WTC11 (cell line): ENCODE data around the gene UGT1A4. TPM values are rescaled to one million over a fixed set of nuclear protein-coding genes. Genes with fewer than 3 reads are reported as not detected.

Experiments used
- ATAC-seq: fragments of 200-7000 bp; cut with Tn5 transposase; 2 replicates; pipeline ENCODE4 v1.10.0; 2021; ENCODE audit warnings: mild to moderate bottlenecking, moderate library complexity
- CTCF ChIA-PET: fragments of 300-600 bp; sonication (Branson Sonifier 250); formaldehyde crosslinking; loops from one replicate; lab custom pipeline; 2021; ENCODE audit warnings: antibody characterized with exemption; lab: Charles Lee
- POLR2A ChIA-PET: fragments of 350-600 bp; sonication (Branson Sonifier 250); formaldehyde crosslinking; loops from one replicate; lab custom pipeline; 2021; ENCODE audit warnings: antibody characterized with exemption; lab: Charles Lee
- DNase-seq: peaks from one replicate; pipeline ENCODE4 v3.0.0; 2021; ENCODE audit warnings: low spot score
- H3K27ac Mint-ChIP-seq: 2 replicates; pipeline ENCODE4 v1.8.0; 2021; ENCODE audit warnings: mixed read lengths
- H3K27me3 Mint-ChIP-seq: 2 replicates; pipeline ENCODE4 v1.8.0; 2021; ENCODE audit warnings: low read depth, mild to moderate bottlenecking, moderate library complexity, mixed read lengths
- H3K36me3 Mint-ChIP-seq: 2 replicates; pipeline ENCODE4 v1.8.0; 2021; ENCODE audit warnings: mixed read lengths
- H3K4me1 Mint-ChIP-seq: 2 replicates; pipeline ENCODE4 v1.8.0; 2022; ENCODE audit warnings: mixed read lengths
- H3K4me3 Mint-ChIP-seq: 2 replicates; pipeline ENCODE4 v1.8.0; 2021; ENCODE audit warnings: mild to moderate bottlenecking, moderate library complexity, mixed read lengths
- H3K9me3 Mint-ChIP-seq: 2 replicates; pipeline ENCODE4 v1.8.0; 2021; ENCODE audit warnings: mixed read lengths
- CREM ChIP-seq: sonication (generic); formaldehyde crosslinking; IDR thresholded peaks from 2 replicates; pipeline ENCODE4 v1.8.1; 2022; ENCODE audit warnings: mild to moderate bottlenecking, missing genetic modification reagents, moderate library complexity
- GABPB1 ChIP-seq: sonication (generic); formaldehyde crosslinking; IDR thresholded peaks from 2 replicates; pipeline ENCODE4 v1.8.1; 2023; ENCODE audit warnings: mild to moderate bottlenecking, missing genetic modification reagents
- KAT7 ChIP-seq: sonication (generic); formaldehyde crosslinking; IDR thresholded peaks from 2 replicates; pipeline ENCODE4 v1.8.1; 2023; ENCODE audit warnings: missing genetic modification reagents, mild to moderate bottlenecking, borderline replicate concordance
- MYBL2 ChIP-seq: sonication (generic); formaldehyde crosslinking; IDR thresholded peaks from 2 replicates; pipeline ENCODE4 v1.8.1; 2023; ENCODE audit warnings: mild to moderate bottlenecking, moderate library complexity, missing genetic modification reagents
- NFE2L1 ChIP-seq: sonication (generic); formaldehyde crosslinking; IDR thresholded peaks from 2 replicates; pipeline ENCODE4 v1.8.1; 2023; ENCODE audit warnings: missing genetic modification reagents
- PRRX2 ChIP-seq: fragments of 250-450 bp; sonication (Bioruptor Pico); IDR thresholded peaks from 2 replicates; pipeline ENCODE4 v1.8.0; 2021; ENCODE audit warnings: mild to moderate bottlenecking
- RELA ChIP-seq: sonication (generic); formaldehyde crosslinking; IDR thresholded peaks from 2 replicates; pipeline ENCODE4 v1.8.1; 2022; ENCODE audit warnings: missing genetic modification reagents, mild to moderate bottlenecking, borderline replicate concordance
- SOX15 ChIP-seq: fragments of 250-450 bp; sonication (Bioruptor Pico); IDR thresholded peaks from 2 replicates; pipeline ENCODE4 v1.9.0; 2021; ENCODE audit warnings: mild to moderate bottlenecking
- SP1 ChIP-seq: sonication (generic); formaldehyde crosslinking; conservative IDR thresholded peaks from 2 replicates; pipeline ENCODE4 v1.8.1; 2022; ENCODE audit warnings: missing genetic modification reagents
- TCF7 ChIP-seq: sonication (generic); formaldehyde crosslinking; IDR thresholded peaks from 2 replicates; pipeline ENCODE4 v1.8.0; 2022; ENCODE audit warnings: mild to moderate bottlenecking, low read depth, missing genetic modification reagents, moderate library complexity
- TP53 ChIP-seq: sonication (generic); formaldehyde crosslinking; IDR thresholded peaks from 2 replicates; pipeline ENCODE4 v1.8.1; 2023; ENCODE audit warnings: mild to moderate bottlenecking, missing genetic modification reagents
- ZNF121 ChIP-seq: sonication (generic); formaldehyde crosslinking; IDR thresholded peaks from 2 replicates; pipeline ENCODE4 v1.8.0; 2023; ENCODE audit warnings: missing genetic modification reagents
- ZNF416 ChIP-seq: fragments of 250-450 bp; sonication (Bioruptor Pico); IDR thresholded peaks from 2 replicates; pipeline ENCODE4 v1.9.0; 2021; ENCODE audit warnings: mild to moderate bottlenecking, inconsistent platforms
- total RNA-seq: library from RNA; stranded (reverse); gene quantifications from 3 replicates; pipeline ENCODE4 v1.2.3, GENCODE V29; 2021
- TF ChIP-seq, protein P1 (sequence below): fragments of 250-450 bp; sonication (Bioruptor Pico); IDR thresholded peaks from 2 replicates; pipeline ENCODE4 v1.9.0; 2021; ENCODE audit warnings: mild to moderate bottlenecking
- TF ChIP-seq, protein P2 (sequence below): sonication (generic); formaldehyde crosslinking; IDR thresholded peaks from 2 replicates; pipeline ENCODE4 v1.8.1; 2022; ENCODE audit warnings: low read depth, missing genetic modification reagents, borderline replicate concordance
- TF ChIP-seq, protein P3 (sequence below): sonication (generic); formaldehyde crosslinking; IDR thresholded peaks from 2 replicates; pipeline ENCODE4 v1.8.1; 2022; ENCODE audit warnings: mild to moderate bottlenecking, moderate library complexity, missing genetic modification reagents
- TF ChIP-seq, protein P4 (sequence below): sonication (generic); formaldehyde crosslinking; IDR thresholded peaks from 2 replicates; pipeline ENCODE4 v1.8.1; 2022; ENCODE audit warnings: low read depth, mild to moderate bottlenecking, moderate library complexity, missing genetic modification reagents, borderline replicate concordance
- TF ChIP-seq, protein P5 (sequence below): sonication (generic); formaldehyde crosslinking; IDR thresholded peaks from 2 replicates; pipeline ENCODE4 v1.8.0; 2022; ENCODE audit warnings: missing genetic modification reagents
- TF ChIP-seq, protein P6 (sequence below): sonication (generic); formaldehyde crosslinking; conservative IDR thresholded peaks from 2 replicates; pipeline ENCODE4 v1.8.1; 2022; ENCODE audit warnings: mild to moderate bottlenecking, missing genetic modification reagents
- TF ChIP-seq, protein P7 (sequence below): sonication (generic); formaldehyde crosslinking; IDR thresholded peaks from 2 replicates; pipeline ENCODE4 v1.8.1; 2023; ENCODE audit warnings: mild to moderate bottlenecking, missing genetic modification reagents
- TF ChIP-seq, protein P8 (sequence below): sonication (generic); formaldehyde crosslinking; IDR thresholded peaks from 2 replicates; pipeline ENCODE4 v1.8.1; 2022; ENCODE audit warnings: missing genetic modification reagents, borderline replicate concordance
- TF ChIP-seq, protein P9 (sequence below): sonication (generic); formaldehyde crosslinking; IDR thresholded peaks from 2 replicates; pipeline ENCODE4 v1.8.1; 2022; ENCODE audit warnings: mild to moderate bottlenecking, missing genetic modification reagents, moderate library complexity, borderline replicate concordance

UGT1A4 gene
- total RNA-seq, 1 experiment from 2014 or later, result 0.22 TPM

DNA sequence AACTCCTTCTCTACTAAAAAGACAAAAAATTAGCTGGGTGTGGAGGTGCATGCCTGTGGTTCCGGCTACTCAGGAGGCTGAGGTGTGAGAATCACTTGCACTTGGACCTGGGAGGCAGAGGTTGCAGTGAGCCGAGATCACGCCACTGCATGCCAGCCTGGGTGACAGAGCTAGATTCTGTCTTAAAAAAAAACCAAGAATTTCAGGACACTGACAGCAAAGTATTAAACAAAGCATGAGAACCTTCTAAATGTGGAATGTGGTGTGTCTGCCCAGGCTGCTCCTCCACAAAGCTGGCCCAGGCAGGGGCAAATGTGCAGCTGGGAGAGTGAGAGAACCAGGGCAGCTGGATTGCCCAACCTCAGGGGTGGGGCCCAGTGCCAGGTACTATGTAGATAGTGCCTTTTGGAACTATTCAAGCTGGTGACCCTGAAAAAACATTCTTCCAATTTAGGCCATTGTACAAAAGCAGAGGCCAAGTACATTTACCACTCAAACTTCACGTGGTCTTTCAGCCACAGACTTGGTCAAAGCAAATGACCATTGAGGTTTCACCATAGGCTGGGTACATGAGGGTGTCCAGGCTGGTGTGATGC is 12.5 kb upstream of the UGT1A4 start (continued):
- no peak for TF ChIP-seq KAT7 (CRISPR knock-in tag)
- no peak for TF ChIP-seq SOX15 (CRISPR knock-in tag)
- TF ChIP-seq, all 79 proteins: peak for 0

DNA sequence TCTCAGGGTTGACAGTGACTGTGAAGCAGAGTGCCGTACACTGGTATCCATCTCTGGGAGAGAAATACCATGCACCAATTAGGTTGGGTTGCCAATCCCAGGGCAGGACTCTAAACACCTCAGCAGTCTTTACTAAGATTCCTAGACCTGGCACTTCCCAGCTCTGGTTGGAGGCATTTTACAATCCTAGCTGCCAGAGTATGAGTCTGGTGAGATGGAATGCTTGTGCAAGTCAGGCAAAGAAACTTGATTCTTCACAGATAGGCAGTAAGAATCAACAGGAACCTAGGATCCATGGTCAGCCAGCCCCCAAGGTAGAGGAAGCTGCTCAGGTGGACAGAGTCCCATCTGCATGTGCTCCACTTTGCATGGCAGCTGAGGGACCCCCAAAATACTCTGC is 11.8 kb upstream of the UGT1A4 start:
- TF ChIP-seq CREM (CRISPR knock-in tag) (no peak), PRRX2 (CRISPR knock-in tag) (no peak), RELA (CRISPR knock-in tag) (no peak), ZNF416 (CRISPR knock-in tag) (no peak), TCF7 (CRISPR knock-in tag) (no peak), SP1 (CRISPR knock-in tag) (no peak), GABPB1 (CRISPR knock-in tag) (no peak), MYBL2 (CRISPR knock-in tag) (no peak), TP53 (CRISPR knock-in tag) (no peak), NFE2L1 (CRISPR knock-in tag) (no peak), ZNF121 (CRISPR knock-in tag) (no peak)
- TF ChIP-seq, protein P1, sequence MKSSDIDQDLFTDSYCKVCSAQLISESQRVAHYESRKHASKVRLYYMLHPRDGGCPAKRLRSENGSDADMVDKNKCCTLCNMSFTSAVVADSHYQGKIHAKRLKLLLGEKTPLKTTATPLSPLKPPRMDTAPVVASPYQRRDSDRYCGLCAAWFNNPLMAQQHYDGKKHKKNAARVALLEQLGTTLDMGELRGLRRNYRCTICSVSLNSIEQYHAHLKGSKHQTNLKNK (CRISPR knock-in tag), result no peak
- TF ChIP-seq, protein P2, sequence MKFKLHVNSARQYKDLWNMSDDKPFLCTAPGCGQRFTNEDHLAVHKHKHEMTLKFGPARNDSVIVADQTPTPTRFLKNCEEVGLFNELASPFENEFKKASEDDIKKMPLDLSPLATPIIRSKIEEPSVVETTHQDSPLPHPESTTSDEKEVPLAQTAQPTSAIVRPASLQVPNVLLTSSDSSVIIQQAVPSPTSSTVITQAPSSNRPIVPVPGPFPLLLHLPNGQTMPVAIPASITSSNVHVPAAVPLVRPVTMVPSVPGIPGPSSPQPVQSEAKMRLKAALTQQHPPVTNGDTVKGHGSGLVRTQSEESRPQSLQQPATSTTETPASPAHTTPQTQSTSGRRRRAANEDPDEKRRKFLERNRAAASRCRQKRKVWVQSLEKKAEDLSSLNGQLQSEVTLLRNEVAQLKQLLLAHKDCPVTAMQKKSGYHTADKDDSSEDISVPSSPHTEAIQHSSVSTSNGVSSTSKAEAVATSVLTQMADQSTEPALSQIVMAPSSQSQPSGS (CRISPR knock-in tag), result no peak
- TF ChIP-seq, protein P3, sequence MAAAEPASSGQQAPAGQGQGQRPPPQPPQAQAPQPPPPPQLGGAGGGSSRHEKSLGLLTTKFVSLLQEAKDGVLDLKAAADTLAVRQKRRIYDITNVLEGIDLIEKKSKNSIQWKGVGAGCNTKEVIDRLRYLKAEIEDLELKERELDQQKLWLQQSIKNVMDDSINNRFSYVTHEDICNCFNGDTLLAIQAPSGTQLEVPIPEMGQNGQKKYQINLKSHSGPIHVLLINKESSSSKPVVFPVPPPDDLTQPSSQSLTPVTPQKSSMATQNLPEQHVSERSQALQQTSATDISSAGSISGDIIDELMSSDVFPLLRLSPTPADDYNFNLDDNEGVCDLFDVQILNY (CRISPR knock-in tag), result no peak
- TF ChIP-seq, protein P4, sequence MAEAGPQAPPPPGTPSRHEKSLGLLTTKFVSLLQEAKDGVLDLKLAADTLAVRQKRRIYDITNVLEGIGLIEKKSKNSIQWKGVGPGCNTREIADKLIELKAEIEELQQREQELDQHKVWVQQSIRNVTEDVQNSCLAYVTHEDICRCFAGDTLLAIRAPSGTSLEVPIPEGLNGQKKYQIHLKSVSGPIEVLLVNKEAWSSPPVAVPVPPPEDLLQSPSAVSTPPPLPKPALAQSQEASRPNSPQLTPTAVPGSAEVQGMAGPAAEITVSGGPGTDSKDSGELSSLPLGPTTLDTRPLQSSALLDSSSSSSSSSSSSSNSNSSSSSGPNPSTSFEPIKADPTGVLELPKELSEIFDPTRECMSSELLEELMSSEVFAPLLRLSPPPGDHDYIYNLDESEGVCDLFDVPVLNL (CRISPR knock-in tag), result no peak
- TF ChIP-seq, protein P5, sequence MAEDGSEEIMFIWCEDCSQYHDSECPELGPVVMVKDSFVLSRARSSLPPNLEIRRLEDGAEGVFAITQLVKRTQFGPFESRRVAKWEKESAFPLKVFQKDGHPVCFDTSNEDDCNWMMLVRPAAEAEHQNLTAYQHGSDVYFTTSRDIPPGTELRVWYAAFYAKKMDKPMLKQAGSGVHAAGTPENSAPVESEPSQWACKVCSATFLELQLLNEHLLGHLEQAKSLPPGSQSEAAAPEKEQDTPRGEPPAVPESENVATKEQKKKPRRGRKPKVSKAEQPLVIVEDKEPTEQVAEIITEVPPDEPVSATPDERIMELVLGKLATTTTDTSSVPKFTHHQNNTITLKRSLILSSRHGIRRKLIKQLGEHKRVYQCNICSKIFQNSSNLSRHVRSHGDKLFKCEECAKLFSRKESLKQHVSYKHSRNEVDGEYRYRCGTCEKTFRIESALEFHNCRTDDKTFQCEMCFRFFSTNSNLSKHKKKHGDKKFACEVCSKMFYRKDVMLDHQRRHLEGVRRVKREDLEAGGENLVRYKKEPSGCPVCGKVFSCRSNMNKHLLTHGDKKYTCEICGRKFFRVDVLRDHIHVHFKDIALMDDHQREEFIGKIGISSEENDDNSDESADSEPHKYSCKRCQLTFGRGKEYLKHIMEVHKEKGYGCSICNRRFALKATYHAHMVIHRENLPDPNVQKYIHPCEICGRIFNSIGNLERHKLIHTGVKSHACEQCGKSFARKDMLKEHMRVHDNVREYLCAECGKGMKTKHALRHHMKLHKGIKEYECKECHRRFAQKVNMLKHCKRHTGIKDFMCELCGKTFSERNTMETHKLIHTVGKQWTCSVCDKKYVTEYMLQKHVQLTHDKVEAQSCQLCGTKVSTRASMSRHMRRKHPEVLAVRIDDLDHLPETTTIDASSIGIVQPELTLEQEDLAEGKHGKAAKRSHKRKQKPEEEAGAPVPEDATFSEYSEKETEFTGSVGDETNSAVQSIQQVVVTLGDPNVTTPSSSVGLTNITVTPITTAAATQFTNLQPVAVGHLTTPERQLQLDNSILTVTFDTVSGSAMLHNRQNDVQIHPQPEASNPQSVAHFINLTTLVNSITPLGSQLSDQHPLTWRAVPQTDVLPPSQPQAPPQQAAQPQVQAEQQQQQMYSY, result no peak
- TF ChIP-seq, protein P6, sequence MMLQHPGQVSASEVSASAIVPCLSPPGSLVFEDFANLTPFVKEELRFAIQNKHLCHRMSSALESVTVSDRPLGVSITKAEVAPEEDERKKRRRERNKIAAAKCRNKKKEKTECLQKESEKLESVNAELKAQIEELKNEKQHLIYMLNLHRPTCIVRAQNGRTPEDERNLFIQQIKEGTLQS (CRISPR knock-in tag), result no peak
- TF ChIP-seq, protein P7, sequence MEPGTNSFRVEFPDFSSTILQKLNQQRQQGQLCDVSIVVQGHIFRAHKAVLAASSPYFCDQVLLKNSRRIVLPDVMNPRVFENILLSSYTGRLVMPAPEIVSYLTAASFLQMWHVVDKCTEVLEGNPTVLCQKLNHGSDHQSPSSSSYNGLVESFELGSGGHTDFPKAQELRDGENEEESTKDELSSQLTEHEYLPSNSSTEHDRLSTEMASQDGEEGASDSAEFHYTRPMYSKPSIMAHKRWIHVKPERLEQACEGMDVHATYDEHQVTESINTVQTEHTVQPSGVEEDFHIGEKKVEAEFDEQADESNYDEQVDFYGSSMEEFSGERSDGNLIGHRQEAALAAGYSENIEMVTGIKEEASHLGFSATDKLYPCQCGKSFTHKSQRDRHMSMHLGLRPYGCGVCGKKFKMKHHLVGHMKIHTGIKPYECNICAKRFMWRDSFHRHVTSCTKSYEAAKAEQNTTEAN (CRISPR knock-in tag), result no peak
- TF ChIP-seq, protein P8, sequence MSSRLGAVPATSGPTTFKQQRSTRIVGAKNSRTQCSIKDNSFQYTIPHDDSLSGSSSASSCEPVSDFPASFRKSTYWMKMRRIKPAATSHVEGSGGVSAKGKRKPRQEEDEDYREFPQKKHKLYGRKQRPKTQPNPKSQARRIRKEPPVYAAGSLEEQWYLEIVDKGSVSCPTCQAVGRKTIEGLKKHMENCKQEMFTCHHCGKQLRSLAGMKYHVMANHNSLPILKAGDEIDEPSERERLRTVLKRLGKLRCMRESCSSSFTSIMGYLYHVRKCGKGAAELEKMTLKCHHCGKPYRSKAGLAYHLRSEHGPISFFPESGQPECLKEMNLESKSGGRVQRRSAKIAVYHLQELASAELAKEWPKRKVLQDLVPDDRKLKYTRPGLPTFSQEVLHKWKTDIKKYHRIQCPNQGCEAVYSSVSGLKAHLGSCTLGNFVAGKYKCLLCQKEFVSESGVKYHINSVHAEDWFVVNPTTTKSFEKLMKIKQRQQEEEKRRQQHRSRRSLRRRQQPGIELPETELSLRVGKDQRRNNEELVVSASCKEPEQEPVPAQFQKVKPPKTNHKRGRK (CRISPR knock-in tag), result no peak
- TF ChIP-seq, protein P9, sequence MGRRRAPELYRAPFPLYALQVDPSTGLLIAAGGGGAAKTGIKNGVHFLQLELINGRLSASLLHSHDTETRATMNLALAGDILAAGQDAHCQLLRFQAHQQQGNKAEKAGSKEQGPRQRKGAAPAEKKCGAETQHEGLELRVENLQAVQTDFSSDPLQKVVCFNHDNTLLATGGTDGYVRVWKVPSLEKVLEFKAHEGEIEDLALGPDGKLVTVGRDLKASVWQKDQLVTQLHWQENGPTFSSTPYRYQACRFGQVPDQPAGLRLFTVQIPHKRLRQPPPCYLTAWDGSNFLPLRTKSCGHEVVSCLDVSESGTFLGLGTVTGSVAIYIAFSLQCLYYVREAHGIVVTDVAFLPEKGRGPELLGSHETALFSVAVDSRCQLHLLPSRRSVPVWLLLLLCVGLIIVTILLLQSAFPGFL (CRISPR knock-in tag), result no peak
- Mint-ChIP-seq H3K4me3 (no peak overlapping the region), H3K36me3 (no peaks in the 10 kb centered on the region), H3K4me1 (peaks cover 4% of the 10 kb centered on the region; the same call in 1 of the 2 replicates), H3K27ac (no peak overlapping the region), H3K9me3 (no peaks in the 10 kb centered on the region; the same call in 1 of the 2 replicates), H3K27me3 (no peaks in the 10 kb centered on the region; the same call in 1 of the 2 replicates)
- CTCF ChIA-PET, result no interaction called here
- DNase-seq, result no peak
- ATAC-seq, result no peak
- POLR2A ChIA-PET, result no interaction called here
